Parathyroid adenoma (tissue), 2 donors: ENCODE measurements around the gene ABCC2.

Experiments
- H2AFZ ChIP-seq: fragments of 300-600 bp; sonication (generic); one replicate; pipeline ENCODE4 v1.7.0; 2017; ENCODE audit warnings: antibody characterized with exemption, mild to moderate bottlenecking
- H3K27ac ChIP-seq: fragments of 300-600 bp; sonication (generic); one replicate; pipeline ENCODE4 v1.7.0; 2017
- H3K27me3 ChIP-seq: fragments of 300-600 bp; sonication (generic); one replicate; pipeline ENCODE4 v1.7.0; 2017; ENCODE audit warnings: low read length; ENCODE audit not compliant: control insufficient read depth, insufficient read depth
- H3K36me3 ChIP-seq: fragments of 300-600 bp; sonication (generic); one replicate; pipeline ENCODE4 v1.7.0; 2017; ENCODE audit warnings: low read length; ENCODE audit not compliant: control insufficient read depth, insufficient read depth
- H3K4me1 ChIP-seq: fragments of 300-600 bp; sonication (generic); one replicate; pipeline ENCODE4 v1.7.0; 2017; ENCODE audit warnings: control low read depth
- H3K4me2 ChIP-seq: fragments of 300-600 bp; sonication (generic); one replicate; pipeline ENCODE4 v1.7.0; 2017; ENCODE audit warnings: low read length
- H3K4me3 ChIP-seq: fragments of 300-600 bp; sonication (generic); one replicate; pipeline ENCODE4 v1.7.0; 2017; ENCODE audit warnings: low read depth, low read length
- H3K79me2 ChIP-seq: fragments of 300-600 bp; sonication (generic); one replicate; pipeline ENCODE4 v1.7.0; 2017; ENCODE audit warnings: control low read depth
- H3K9ac ChIP-seq: fragments of 300-600 bp; sonication (generic); one replicate; pipeline ENCODE4 v1.7.0; 2017; ENCODE audit warnings: mild to moderate bottlenecking
- H3K9me3 ChIP-seq: fragments of 300-600 bp; sonication (generic); one replicate; pipeline ENCODE4 v1.7.0; 2017; ENCODE audit warnings: low read length; ENCODE audit not compliant: control insufficient read depth
- CTCF ChIP-seq: fragments of 300-600 bp; sonication (generic); IDR thresholded peaks from one replicate; pipeline ENCODE4 v1.7.0; 2017; ENCODE audit warnings: antibody characterized with exemption, mild to moderate bottlenecking
- donor health status: primary hyperparathyroidism.

The ABCC2 gene

GRCh38 chr10:99841746-99842145 lies 59.3 kb downstream of the ABCC2 start:
- Histone ChIP-seq H3K9me3 (no peaks in the 10 kb centered on the region), H3K79me2 (no peaks in the 10 kb centered on the region), H3K4me3 (no peak overlapping the region), H3K27ac (no peak overlapping the region), H2AFZ (no peak overlapping the region), H3K36me3 (no peaks in the 10 kb centered on the region), H3K27me3 (no peaks in the 10 kb centered on the region), H3K4me1 (no peaks in the 10 kb centered on the region), H3K4me2 (no peak overlapping the region), H3K9ac (no peak overlapping the region)
- no peak for TF ChIP-seq CTCF

GRCh38 chr10:99843310-99843709 lies 60.9 kb downstream of the ABCC2 start:
- H3K9me3 ChIP-seq = no peaks in the 10 kb centered on the region
- TF ChIP-seq CTCF = no peak

GRCh38 chr10:99844433-99844955 lies 62.1 kb downstream of the ABCC2 start:
- no peaks in the 10 kb centered on the region for H3K9me3 ChIP-seq
- H2AFZ ChIP-seq = no peak overlapping the region
- H3K36me3 ChIP-seq = no peaks in the 10 kb centered on the region
- no peaks in the 10 kb centered on the region for H3K4me1 ChIP-seq
- no peak overlapping the region for H3K9ac ChIP-seq
- no peak overlapping the region for H3K4me3 ChIP-seq
- TF ChIP-seq CTCF = no peak
- no peak overlapping the region for H3K27ac ChIP-seq
- no peaks in the 10 kb centered on the region for H3K27me3 ChIP-seq
- no peaks in the 10 kb centered on the region for H3K79me2 ChIP-seq
- H3K4me2 ChIP-seq = no peak overlapping the region

More at GRCh38 chr10:99843310-99843709, 60.9 kb downstream of the ABCC2 start:
- Histone ChIP-seq H3K4me3 (no peak overlapping the region), H2AFZ (no peak overlapping the region), H3K9ac (no peak overlapping the region), H3K27me3 (no peaks in the 10 kb centered on the region), H3K4me1 (no peaks in the 10 kb centered on the region), H3K4me2 (no peak overlapping the region), H3K27ac (no peak overlapping the region), H3K36me3 (no peaks in the 10 kb centered on the region), H3K79me2 (no peaks in the 10 kb centered on the region)

GRCh38 chr10:99845837-99846382 lies 63.5 kb downstream of the ABCC2 start:
- Histone ChIP-seq H2AFZ (peak overlapping the region; percentile 64), H3K9ac (no peak overlapping the region), H3K79me2 (no peaks in the 10 kb centered on the region), H3K4me3 (peak overlapping the region; percentile 40), H3K36me3 (no peaks in the 10 kb centered on the region), H3K4me2 (peak overlapping the region; percentile 65), H3K4me1 (no peaks in the 10 kb centered on the region), H3K9me3 (no peaks in the 10 kb centered on the region), H3K27ac (peak overlapping the region; percentile 53), H3K27me3 (no peaks in the 10 kb centered on the region)
- TF ChIP-seq CTCF = peak; percentile 98

- no peak overlapping the region for H3K4me2 ChIP-seq
- no peaks in the 10 kb centered on the region for H3K79me2 ChIP-seq
- peaks cover 8% of the 10 kb centered on the region for H3K4me1 ChIP-seq
- no peak overlapping the region for H3K4me3 ChIP-seq
- no peaks in the 10 kb centered on the region for H3K36me3 ChIP-seq
- H3K27ac ChIP-seq = no peak overlapping the region
- H3K9me3 ChIP-seq = no peaks in the 10 kb centered on the region
- H2AFZ ChIP-seq = no peak overlapping the region
- H3K9ac ChIP-seq = no peak overlapping the region
- H3K27me3 ChIP-seq = no peaks in the 10 kb centered on the region
- no peak for TF ChIP-seq CTCF
Observed at GRCh38 chr10:99849057-99849456, 66.6 kb downstream of the ABCC2 start.
